Natural killer cell treated with Interleukin-12 subunit alpha and Interleukin-12 subunit beta and Interleukin-15 and Interleukin-18, amount 100 ng/mL, for 72 hours (primary cell): ENCODE measurements around the gene PRDX5. TPM values are rescaled to one million over a fixed set of nuclear protein-coding genes. Genes with fewer than 3 reads are reported as not detected.

Source experiments
- ATAC-seq, 2 donors: fragments of 150-1000 bp; cut with Tn5 transposase in 1 of 2; sonication (Bioruptor Pico), chemical (Tn5 transposase) in 1 of 2; 2 replicates each; pipeline ENCODE4 v1.10.0; 2021
- DNase-seq: peaks from one replicate; pipeline ENCODE4 v3.0.0; 2022; ENCODE audit warnings: low spot score
- H3K27ac Mint-ChIP-seq, 2 donors: 1 replicate in 1 of 2; 2 replicates in 1 of 2; pipeline ENCODE4 v1.8.0; 2022; ENCODE audit warnings: mixed read lengths in 2 of 2, mild to moderate bottlenecking in 1 of 2, moderate library complexity in 1 of 2
- H3K27me3 Mint-ChIP-seq, 2 donors: 1 replicate in 1 of 2; 2 replicates in 1 of 2; pipeline ENCODE4 v1.8.0; 2022; ENCODE audit warnings: mixed read lengths in 2 of 2
- H3K36me3 Mint-ChIP-seq: one replicate; pipeline ENCODE4 v1.8.0; 2022; ENCODE audit warnings: mixed read lengths
- H3K4me1 Mint-ChIP-seq, 2 donors: 1 replicate in 1 of 2; 2 replicates in 1 of 2; pipeline ENCODE4 v1.8.0; 2022; ENCODE audit warnings: low read depth in 2 of 2, mixed read lengths in 2 of 2, mild to moderate bottlenecking in 1 of 2
- H3K4me3 Mint-ChIP-seq: one replicate; pipeline ENCODE4 v1.8.0; 2022; ENCODE audit warnings: mixed read lengths
- H3K9me3 Mint-ChIP-seq: 2 replicates; pipeline ENCODE4 v1.8.0; 2022; ENCODE audit warnings: mixed read lengths
- total RNA-seq, 2 donors: library from RNA; stranded (reverse); gene quantifications; one replicate each; pipeline ENCODE4 v1.2.3, GENCODE V29; 2022

Gene PRDX5
- total RNA-seq, result 100 to 1,000 TPM in 1 of 2 donors, 10 to 100 TPM in 1; 83.5 to 116 TPM

DNA sequence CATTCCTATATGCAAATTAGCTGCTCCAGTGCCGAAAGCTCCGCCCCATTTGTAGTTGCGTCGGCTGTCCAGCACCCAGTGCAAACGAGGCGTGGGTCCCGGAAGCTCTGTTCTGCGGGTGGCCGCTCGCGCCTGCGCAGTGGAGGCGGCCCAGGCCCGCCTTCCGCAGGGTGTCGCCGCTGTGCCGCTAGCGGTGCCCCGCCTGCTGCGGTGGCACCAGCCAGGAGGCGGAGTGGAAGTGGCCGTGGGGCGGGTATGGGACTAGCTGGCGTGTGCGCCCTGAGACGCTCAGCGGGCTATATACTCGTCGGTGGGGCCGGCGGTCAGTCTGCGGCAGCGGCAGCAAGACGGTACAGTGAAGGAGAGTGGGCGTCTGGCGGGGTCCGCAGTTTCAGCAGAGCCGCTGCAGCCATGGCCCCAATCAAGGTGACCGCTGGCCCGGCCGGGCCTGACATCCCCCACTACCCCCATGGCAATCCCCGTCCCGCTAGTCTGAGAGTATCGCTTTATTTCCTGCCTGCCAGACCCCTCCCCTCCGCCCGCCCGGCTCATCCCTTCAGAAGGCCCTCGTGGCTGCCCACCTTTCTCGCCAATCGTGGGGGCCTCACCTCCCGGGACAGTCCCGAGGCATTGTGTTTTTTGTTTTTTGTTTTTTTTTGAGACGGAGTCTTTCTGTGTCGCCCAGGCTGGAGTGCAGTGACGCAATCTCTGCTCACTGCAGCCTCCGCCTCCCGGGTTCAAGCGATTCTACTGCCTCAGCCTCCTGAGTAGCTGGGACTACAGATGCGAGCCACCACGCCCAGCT, at the start of gene PRDX5:
Gene PRDX5, plus strand, starts transcription at position 161 of the 805 bp plus-strand sequence. Its CDS starts 95 bp downstream, at position 256.
- peak within 1 kb of the TSS; percentile 93 to 97 for H3K27ac Mint-ChIP-seq
- DNase-seq, result peak; percentile 99
- no peaks in the 10 kb centered on the region for H3K9me3 Mint-ChIP-seq
- H3K4me1 Mint-ChIP-seq, result peaks cover 42 to 44% of the 10 kb centered on the region in 2 donors
- peak; percentile 89 to 93 for ATAC-seq
- H3K27me3 Mint-ChIP-seq, result no peaks in the 10 kb centered on the region
- H3K36me3 Mint-ChIP-seq, result no peaks in the 10 kb centered on the region
- peak within 1 kb of the TSS; percentile 89 for H3K4me3 Mint-ChIP-seq

DNA sequence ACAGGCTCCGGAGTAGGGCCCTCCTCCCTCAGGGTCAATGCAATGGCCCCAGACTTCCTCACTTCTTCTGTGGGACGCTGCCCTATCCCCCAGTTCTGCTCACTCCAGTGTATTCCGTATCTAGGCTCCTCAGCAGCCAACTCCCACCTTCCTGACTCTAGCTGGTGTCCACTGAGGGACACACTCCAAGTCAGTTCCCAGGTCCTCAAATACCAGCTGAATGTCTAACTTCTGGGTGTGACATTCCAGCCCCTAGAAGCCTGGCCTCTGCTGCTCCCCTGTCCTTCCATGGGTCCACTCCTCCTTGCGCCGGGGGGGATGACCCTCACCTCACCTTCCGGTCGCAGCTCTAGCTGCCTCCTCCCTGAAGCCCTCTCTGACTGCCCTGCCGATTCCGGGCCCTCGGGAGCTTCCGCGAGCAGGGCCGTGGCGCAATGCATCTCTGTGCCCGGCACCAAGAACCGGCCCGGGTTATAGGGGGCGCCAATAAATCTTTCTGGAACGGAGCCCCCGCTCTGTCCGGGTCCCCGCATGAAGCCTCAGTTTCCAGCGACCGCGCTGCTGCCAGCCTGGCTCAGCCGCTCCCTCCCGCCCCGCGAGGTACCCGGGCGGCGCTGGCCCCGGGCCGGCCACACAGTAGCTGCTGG, 48.9 kb upstream of the PRDX5 start:
- peaks cover 26 to 30% of the 10 kb centered on the region in 2 donors for H3K4me1 Mint-ChIP-seq
- peak overlapping the region; percentile 99 for H3K27ac Mint-ChIP-seq
- no peaks in the 10 kb centered on the region for H3K9me3 Mint-ChIP-seq
- H3K4me3 Mint-ChIP-seq, result peak overlapping the region; percentile 100
- peak; percentile 52 to 54 for ATAC-seq
- DNase-seq, result peak; percentile 87
- H3K36me3 Mint-ChIP-seq, result no peaks in the 10 kb centered on the region
- no peaks in the 10 kb centered on the region for H3K27me3 Mint-ChIP-seq

DNA sequence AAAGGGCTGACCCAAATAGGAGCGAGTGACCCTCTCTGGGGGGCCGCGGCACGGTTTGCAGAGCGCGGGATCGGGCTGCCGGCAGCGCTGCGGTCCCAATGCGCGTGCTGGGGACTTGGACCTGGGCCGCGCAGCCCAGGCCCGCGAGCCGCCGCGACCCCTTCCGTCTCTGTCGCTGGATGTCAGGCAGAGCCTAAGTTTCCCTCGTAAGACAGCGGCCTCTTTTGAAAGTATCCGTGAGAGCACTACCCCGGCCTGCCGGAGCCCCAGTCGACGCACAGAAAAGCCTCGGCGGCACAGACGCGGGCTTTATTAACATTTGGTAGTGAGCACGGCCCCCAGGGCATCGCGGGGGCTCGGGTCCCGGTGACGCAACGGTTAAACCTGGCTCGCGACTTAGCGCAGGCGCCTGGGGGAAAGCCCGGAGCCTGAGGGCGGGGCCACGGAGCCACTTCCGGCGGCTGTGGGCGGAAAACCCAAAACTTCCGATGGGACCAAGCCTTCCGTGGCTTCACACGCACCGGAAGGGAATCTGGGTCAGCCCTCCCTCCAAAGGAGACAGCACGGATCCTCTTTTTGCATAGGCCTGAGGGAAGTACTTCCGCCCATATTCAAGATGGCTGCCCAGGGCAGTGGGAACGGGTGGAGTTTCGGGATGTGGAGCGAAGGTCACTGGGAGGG, 48.2 kb upstream of the PRDX5 start:
- ATAC-seq, result peak; percentile 87 to 92
- Mint-ChIP-seq H3K4me3 (peak overlapping the region; percentile 100), H3K27me3 (no peaks in the 10 kb centered on the region), H3K9me3 (no peaks in the 10 kb centered on the region), H3K27ac (peak overlapping the region; percentile 99), H3K4me1 (peaks cover 26 to 30% of the 10 kb centered on the region in 2 donors), H3K36me3 (no peaks in the 10 kb centered on the region)
- DNase-seq, result peak; percentile 98

DNA sequence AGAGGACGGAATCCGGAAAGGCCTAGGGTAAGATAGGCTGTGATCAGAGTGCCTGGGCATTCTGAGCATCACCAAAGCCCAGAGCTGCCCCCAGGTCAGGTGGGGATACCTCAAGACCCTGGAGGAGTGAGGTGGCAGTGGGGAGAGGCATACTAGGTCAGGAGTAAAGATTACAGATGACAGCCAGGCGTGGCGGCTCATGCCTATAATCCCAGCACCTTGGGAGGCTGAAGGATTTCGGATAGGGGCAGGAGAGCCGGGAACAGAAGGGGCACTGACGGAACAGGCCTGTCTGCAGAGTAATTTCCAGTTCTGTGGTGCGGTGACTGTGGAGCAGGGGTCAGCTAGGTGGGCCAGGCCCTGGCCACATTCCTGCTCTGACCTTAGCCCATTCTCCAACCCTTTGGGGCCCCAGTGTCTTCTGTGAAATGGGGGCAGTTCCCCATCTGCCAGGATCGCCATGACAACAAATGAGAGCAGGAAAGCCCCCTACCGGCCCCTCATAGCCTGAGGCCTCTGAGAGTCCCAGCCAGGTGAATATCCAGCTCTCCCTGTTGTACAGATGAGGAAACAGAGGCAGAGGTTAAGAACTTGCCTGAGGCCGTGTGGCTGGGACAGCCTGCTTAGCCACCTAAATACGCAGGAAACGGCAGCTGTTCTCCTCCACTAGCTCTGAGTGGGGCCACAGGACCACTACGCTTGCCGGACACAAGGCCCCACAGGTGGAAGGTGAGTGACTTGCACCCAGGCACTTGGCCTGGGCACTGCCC, 42.7 kb upstream of the PRDX5 start:
- H3K36me3 Mint-ChIP-seq, result no peaks in the 10 kb centered on the region
- no peak overlapping the region for H3K4me3 Mint-ChIP-seq
- H3K27ac Mint-ChIP-seq, result no peak overlapping the region
- no peaks in the 10 kb centered on the region for H3K27me3 Mint-ChIP-seq
- ATAC-seq (no peak), DNase-seq (no peak)
- H3K4me1 Mint-ChIP-seq, result peaks cover 6 to 7% of the 10 kb centered on the region in 2 donors
- no peaks in the 10 kb centered on the region for H3K9me3 Mint-ChIP-seq

DNA sequence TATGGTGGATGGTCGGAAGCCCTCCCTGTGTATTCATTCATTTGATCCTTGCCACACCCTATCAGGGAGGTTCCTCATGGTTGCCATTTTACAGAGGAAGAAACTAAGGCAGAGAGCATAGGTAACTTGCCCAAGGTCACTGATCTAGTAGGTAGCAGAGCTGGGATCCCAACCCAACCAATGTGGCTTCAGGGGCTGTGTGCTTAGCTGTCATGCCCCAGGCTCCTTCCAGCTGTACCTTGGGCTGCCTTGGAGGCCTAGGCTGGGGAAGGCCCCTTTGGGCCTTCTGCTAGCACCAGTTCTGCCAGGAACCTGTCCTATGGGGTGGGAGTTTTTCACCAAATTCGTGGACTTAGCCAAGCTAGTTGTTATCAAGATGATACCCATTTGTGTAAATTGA, 42.1 kb upstream of the PRDX5 start:
- no peak overlapping the region for H3K4me3 Mint-ChIP-seq
- no peak overlapping the region for H3K27ac Mint-ChIP-seq
- H3K36me3 Mint-ChIP-seq, result no peaks in the 10 kb centered on the region
- ATAC-seq (no peak), DNase-seq (no peak)
- H3K9me3 Mint-ChIP-seq, result no peaks in the 10 kb centered on the region
- H3K4me1 Mint-ChIP-seq, result peaks cover 4 to 5% of the 10 kb centered on the region in 2 donors
- no peaks in the 10 kb centered on the region for H3K27me3 Mint-ChIP-seq

DNA sequence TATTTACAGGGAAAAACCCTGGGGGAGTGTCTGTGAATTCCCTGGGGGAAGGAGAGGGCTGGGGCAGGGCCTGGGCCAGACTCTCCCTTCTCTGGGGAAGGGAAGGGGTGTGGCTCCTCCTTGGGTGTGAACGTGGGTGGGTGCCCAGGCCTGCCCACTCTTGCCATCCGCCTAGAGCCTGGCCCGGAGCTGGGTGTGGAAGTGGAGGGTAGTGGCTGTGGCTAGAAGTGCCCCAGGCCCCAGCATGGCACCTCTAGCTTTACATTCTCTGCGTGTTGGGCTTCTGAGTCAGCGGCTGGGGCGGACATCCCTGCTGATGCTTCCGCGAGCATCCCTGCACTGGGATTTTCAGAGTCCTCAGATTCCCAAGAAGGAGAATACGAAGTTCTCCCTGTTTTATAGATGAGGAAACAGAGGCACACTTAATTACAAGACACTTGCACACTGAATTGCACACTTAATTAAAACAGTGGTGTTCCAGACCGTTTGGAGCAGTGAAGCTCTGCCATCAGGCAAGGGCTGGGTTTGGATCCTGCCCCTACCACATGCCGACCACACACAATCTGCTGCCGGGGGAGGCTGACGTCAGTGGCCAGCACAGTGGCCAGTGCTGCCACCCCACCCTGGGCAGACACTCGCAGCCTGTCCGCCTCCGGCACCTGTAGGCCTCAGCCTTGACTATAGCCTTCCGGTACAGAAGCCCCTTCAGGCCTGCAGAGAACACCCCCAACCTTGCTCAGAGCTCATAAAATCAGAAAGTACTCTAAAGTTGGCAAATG, 41.1 kb upstream of the PRDX5 start:
- Mint-ChIP-seq H3K4me1 (peaks cover 3 to 9% of the 10 kb centered on the region in 2 donors), H3K4me3 (no peak overlapping the region), H3K36me3 (no peaks in the 10 kb centered on the region), H3K27me3 (no peaks in the 10 kb centered on the region), H3K9me3 (no peaks in the 10 kb centered on the region), H3K27ac (no peak overlapping the region)
- no peak for ATAC-seq
- DNase-seq, result no peak

DNA sequence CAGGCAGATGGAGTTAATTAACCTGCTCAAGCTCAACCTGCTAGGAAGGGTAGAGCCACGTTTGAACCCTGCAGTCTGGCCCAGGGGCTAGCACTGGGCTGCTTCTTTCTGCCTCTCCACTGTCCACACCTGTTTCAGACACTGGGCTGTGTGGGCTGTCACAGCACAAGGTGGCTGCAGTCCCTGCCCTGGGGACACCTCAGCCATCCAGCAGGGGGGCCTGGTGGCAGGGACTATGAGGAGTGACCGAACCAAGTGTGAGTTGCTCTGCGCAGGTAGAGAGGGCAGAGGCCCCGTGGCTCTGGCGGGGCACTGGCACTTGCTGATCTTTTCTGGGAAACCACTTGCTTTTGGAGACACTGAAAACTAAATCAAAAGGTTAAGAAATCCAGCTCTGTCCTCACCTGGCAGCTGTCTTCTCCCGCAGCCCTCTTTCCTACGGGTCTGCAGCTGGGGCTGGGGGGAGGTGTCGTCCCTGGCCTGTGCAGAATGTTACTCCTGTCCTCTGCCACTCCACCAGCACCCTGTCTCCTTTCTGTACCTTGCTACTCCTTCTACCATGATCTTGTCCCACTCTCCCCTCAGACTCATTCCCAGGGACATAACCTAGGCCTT, 39.2 kb upstream of the PRDX5 start:
- Mint-ChIP-seq H3K36me3 (no peaks in the 10 kb centered on the region), H3K4me3 (no peak overlapping the region), H3K27ac (no peak overlapping the region), H3K9me3 (no peaks in the 10 kb centered on the region), H3K4me1 (peaks cover 0 to 12% of the 10 kb centered on the region in 2 donors), H3K27me3 (no peaks in the 10 kb centered on the region)
- no peak for DNase-seq
- no peak for ATAC-seq

DNA sequence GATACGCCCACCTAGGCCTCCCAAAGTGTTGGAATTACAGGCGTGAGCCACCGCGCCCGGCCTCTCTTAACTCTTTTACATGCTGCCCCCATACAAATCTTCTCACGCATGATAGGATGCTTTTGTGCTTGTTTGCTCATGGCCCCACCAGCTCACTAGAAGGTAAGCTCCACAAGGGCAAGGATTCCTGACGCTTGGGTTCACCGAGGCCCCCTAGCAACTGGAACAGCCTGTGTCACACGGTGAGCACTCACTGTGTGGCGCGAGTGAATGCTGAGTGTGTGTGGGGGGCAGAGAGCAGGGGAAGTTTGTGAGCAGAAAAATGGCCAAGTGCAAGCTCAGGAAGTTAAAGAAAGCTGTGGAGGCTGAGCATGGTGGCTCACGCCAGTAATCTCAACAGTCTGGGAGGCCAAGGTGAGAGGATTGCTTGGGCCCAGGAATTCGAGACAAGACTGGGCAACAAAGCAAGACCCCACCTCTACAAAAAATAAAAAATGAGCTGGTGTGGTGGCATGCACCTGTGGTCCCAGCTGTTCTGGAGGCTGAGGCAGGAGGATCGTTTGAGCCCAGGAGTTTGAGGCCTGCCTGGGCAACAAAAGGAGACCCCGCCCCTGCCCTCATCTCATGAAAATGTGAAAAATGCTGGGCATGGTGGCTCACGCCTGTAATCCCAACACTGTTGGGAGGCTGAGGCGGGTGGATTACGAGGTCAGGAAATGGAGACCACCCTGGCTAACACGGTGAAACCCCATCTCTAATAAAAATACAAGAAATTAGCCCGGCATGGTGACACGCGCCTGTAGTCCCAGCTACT, 35.8 kb upstream of the PRDX5 start:
- H3K4me3 Mint-ChIP-seq, result no peak overlapping the region
- H3K9me3 Mint-ChIP-seq, result no peaks in the 10 kb centered on the region
- peaks cover 14 to 21% of the 10 kb centered on the region in 2 donors for H3K4me1 Mint-ChIP-seq
- ATAC-seq, result no peak
- no peak for DNase-seq
- no peaks in the 10 kb centered on the region for H3K27me3 Mint-ChIP-seq
- no peaks in the 10 kb centered on the region for H3K36me3 Mint-ChIP-seq
- H3K27ac Mint-ChIP-seq, result no peak overlapping the region

DNA sequence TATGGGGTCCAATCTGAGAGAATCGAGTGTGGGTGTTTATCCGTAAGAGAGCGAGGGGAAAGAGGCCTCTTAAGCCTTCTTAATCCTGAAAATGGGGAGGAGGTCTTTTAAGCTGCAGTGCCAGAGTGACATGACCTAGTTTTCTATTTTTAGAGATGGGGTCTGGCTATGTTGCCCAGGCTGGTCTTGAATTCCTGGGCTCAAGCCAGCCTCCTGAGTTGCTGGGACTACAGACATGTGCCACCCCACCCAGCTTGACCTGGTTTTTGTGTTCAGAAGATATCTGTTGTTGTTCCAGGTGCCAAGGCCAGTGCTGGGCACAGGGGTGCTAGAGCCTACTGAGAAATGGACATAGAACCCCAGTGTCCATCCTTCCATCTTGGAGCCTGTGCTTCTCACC, 34.8 kb upstream of the PRDX5 start:
- DNase-seq (no peak), ATAC-seq (no peak)
- H3K27ac Mint-ChIP-seq, result no peak overlapping the region
- H3K4me3 Mint-ChIP-seq, result peak overlapping the region; percentile 66
- peaks cover 14 to 22% of the 10 kb centered on the region in 2 donors for H3K4me1 Mint-ChIP-seq
- no peaks in the 10 kb centered on the region for H3K27me3 Mint-ChIP-seq
- H3K9me3 Mint-ChIP-seq, result no peaks in the 10 kb centered on the region
- no peaks in the 10 kb centered on the region for H3K36me3 Mint-ChIP-seq

DNA sequence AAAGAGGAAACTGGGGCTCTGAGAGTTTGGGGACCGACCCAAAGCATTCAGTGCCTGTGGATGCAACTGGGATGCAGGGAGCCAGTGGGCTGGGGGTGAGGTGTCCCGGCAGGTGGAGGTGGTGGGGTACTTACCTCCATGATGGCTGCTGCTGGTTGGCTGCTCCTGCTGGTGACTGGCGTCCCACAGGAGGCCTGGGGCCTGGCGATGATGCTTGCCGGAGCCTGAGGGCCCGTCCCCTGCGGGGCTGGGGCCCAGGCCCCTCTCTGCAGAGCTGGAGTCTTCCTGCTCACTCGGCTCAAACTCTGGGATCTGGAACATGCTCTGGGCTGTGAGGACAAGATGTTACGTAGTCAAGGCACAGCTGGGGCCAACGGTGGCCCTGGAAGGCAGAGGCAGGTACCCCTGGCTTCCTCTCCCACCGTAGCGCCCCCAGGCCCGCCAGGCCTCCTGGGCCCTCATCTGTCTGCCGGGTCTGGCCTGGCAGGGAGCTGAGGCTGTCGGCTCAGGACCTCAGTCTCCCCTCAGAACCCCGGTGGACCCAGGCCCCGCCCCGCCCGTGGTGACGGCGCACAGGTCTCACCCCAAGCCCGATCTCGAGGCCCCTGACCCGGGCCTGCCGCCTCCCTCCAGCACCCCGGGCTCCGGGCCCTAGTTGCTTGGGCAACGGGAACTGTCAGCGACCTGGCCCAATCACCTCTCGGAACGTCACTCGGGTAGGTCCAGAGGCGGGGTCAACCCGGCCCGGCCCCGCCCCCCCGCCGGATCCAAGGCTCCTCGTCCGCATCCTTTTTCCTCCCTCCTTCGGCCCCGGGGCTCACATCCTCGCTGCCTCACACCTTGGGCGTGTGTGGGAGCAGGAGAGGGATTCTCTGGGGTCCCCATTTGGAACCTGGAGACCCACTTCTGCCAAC, 33.6 kb upstream of the PRDX5 start, which contains the start of gene BAD:
Gene BAD, minus strand, starts transcription at position 618 of the 914 bp plus-strand sequence. Its CDS starts 297 bp downstream, at position 321.
- Mint-ChIP-seq H3K4me3 (peak within 1 kb of the TSS; percentile 85), H3K27ac (peak within 1 kb of the TSS; percentile 82 to 83), H3K4me1 (peaks cover 14 to 22% of the 10 kb centered on the region in 2 donors), H3K9me3 (no peaks in the 10 kb centered on the region), H3K36me3 (no peaks in the 10 kb centered on the region), H3K27me3 (no peaks in the 10 kb centered on the region)
- DNase-seq, result peak; percentile 94
- ATAC-seq, result peak; percentile 91 to 92
